HepG2 (cell line): ENCODE measurements around the gene RRBP1. TPM values are rescaled to one million over a fixed set of nuclear protein-coding genes. Genes with fewer than 3 reads are reported as not detected.
A peak's percentile ranks its signal among the peaks of the same experiment; 100 is the strongest.

Experiments used
- ATAC-seq: fragments of 200-7000 bp; cut with Tn5 transposase; 3 replicates; pipeline ENCODE4 v1.9.1; 2020; ENCODE audit warnings: mild to moderate bottlenecking, moderate library complexity
- BruUV-seq: library from RNA; stranded (reverse); fragments of 400-500 nt; replicated peaks from 2 replicates; lab custom pipeline; 2021; lab: Mats Ljungman, UMichigan
- CTCF ChIA-PET: fragments of 300-600 bp; formaldehyde crosslinking; extraction: SDS; loops from one replicate; lab custom pipeline; 2021; ENCODE audit warnings: low total read pairs, inconsistent platforms, low intra/inter-chr PET ratio; lab: Yijun Ruan, JAX
- POLR2A ChIA-PET: fragments of 350-600 bp; sonication (Branson Sonifier 250); formaldehyde crosslinking; loops from one replicate; lab custom pipeline; 2020; ENCODE audit warnings: antibody characterized with exemption, inconsistent platforms; lab: Yijun Ruan, JAX
- DNase-seq: peaks from one replicate; pipeline ENCODE4 v3.0.0-alpha.2; 2015; ENCODE audit warnings: low spot score
- FAIRE-seq: peaks from 3 replicates; lab custom pipeline; 2011; peaks lifted over from hg19 to GRCh38; lab: Jason Lieb, UNC
- H2AFZ ChIP-seq: one replicate; pipeline ENCODE4 v1.6.1; 2011; ENCODE audit warnings: low read length, inconsistent platforms
- H3K27ac ChIP-seq: fragments of 300-600 bp; 3 replicates; pipeline ENCODE4 v1.8.0; 2011; ENCODE audit warnings: mixed run types, mild to moderate bottlenecking, mixed read lengths, low read length, inconsistent platforms; ENCODE audit not compliant: insufficient read depth; ENCODE audit errors: extremely low read length
- H3K27me3 ChIP-seq, 2 experiments: fragments of 200-600 bp in 1 of 2; 2 replicates in 1 of 2; 3 replicates in 1 of 2; pipeline versions ENCODE4 v1.6.0 to v1.8.0; 2011; ENCODE audit warnings: low read length in 2 of 2, mild to moderate bottlenecking in 2 of 2, moderate library complexity in 2 of 2, inconsistent platforms in 1 of 2; ENCODE audit not compliant: insufficient read depth in 2 of 2, control insufficient read depth in 1 of 2
- H3K36me3 ChIP-seq, 2 experiments: fragments of 200-600 bp in 1 of 2; replicated peaks in 1 of 2; 2 replicates in 1 of 2; 3 replicates in 1 of 2; pipeline versions ENCODE4 v1.5.1 to v1.8.0; 2011; ENCODE audit warnings: low read length in 2 of 2, inconsistent platforms in 1 of 2; ENCODE audit not compliant: insufficient read depth in 2 of 2, control insufficient read depth in 1 of 2
- H3K4me1 ChIP-seq: 2 replicates; pipeline ENCODE4 v1.5.1; 2012; ENCODE audit warnings: low read length, inconsistent platforms; ENCODE audit not compliant: insufficient read depth
- H3K4me2 ChIP-seq: 2 replicates; pipeline ENCODE4 v1.6.0; 2011; ENCODE audit warnings: low read depth, low read length, inconsistent platforms
- H3K4me3 ChIP-seq, 3 experiments: fragments of 200-600 bp in 1 of 3; sonication (generic), shearing (Covaris generic) in 1 of 3; replicated peaks in 1 of 3; 2 replicates each; pipeline ENCODE4 v1.5.1; 2011 to 2016; ENCODE audit warnings: low read length in 3 of 3, inconsistent platforms in 2 of 3, low read depth in 2 of 3, mild to moderate bottlenecking in 2 of 3, control low read depth in 1 of 3, mixed read lengths in 1 of 3; ENCODE audit not compliant: insufficient read depth in 1 of 3
- H3K79me2 ChIP-seq: one replicate; pipeline ENCODE4 v1.6.1; 2011; ENCODE audit warnings: low read length, inconsistent platforms; ENCODE audit not compliant: insufficient read depth
- H3K9ac ChIP-seq: 2 replicates; pipeline ENCODE4 v1.6.0; 2011; ENCODE audit warnings: mild to moderate bottlenecking, low read depth, low read length, inconsistent platforms; ENCODE audit not compliant: insufficient read depth
- H3K9me3 ChIP-seq: 2 replicates; pipeline ENCODE4 v1.5.1; 2012; ENCODE audit warnings: mild to moderate bottlenecking, low read length
- H4K20me1 ChIP-seq: 2 replicates; pipeline ENCODE4 v1.6.0; 2011; ENCODE audit warnings: inconsistent platforms, mild to moderate bottlenecking, low read length, moderate library complexity; ENCODE audit not compliant: insufficient read depth
- ARID2 ChIP-seq: sonication (generic); formaldehyde crosslinking; IDR thresholded peaks from 2 replicates; pipeline ENCODE4 v1.8.1; 2022; ENCODE audit warnings: mild to moderate bottlenecking, missing genetic modification reagents, borderline replicate concordance
- CHD2 ChIP-seq: IDR thresholded peaks from 2 replicates; pipeline ENCODE4 v1.6.1; 2011; ENCODE audit warnings: low read depth, low read length, improper control_type of control experiment
- GATA4 ChIP-seq: sonication (generic); IDR thresholded peaks from 2 replicates; pipeline ENCODE4 v1.6.1; 2016; ENCODE audit warnings: antibody characterized with exemption, low read depth, borderline replicate concordance
- IRX3 ChIP-seq: sonication (generic); formaldehyde crosslinking; IDR thresholded peaks from 2 replicates; pipeline ENCODE4 v1.8.1; 2023; ENCODE audit warnings: mild to moderate bottlenecking, low read depth, missing genetic modification reagents, borderline replicate concordance
- KAT8 ChIP-seq: IDR thresholded peaks from 2 replicates; pipeline ENCODE4 v1.6.1; 2016; ENCODE audit warnings: missing genetic modification reagents, missing compliant biosample characterization
- MTF2 ChIP-seq: sonication (generic); formaldehyde crosslinking; IDR thresholded peaks from 2 replicates; pipeline ENCODE4 v1.5.0; 2020; ENCODE audit warnings: missing genetic modification reagents, borderline replicate concordance
- NFKB2 ChIP-seq: sonication (generic); formaldehyde crosslinking; IDR thresholded peaks from 2 replicates; pipeline ENCODE4 v1.4.0; 2020; ENCODE audit warnings: missing genetic modification reagents, borderline replicate concordance
- NFYB ChIP-seq: sonication (generic); formaldehyde crosslinking; IDR thresholded peaks from 2 replicates; pipeline ENCODE4 v1.4.0; 2020; ENCODE audit warnings: missing genetic modification reagents
- SMAD3 ChIP-seq: sonication (generic); formaldehyde crosslinking; IDR thresholded peaks from 2 replicates; pipeline ENCODE4 v1.4.0; 2020; ENCODE audit warnings: missing genetic modification reagents
- ZBTB1 ChIP-seq: sonication (generic); formaldehyde crosslinking; IDR thresholded peaks from 2 replicates; pipeline ENCODE4 v1.4.0; 2020; ENCODE audit warnings: missing genetic modification reagents, borderline replicate concordance
- ZNF138 ChIP-seq: sonication (generic); formaldehyde crosslinking; IDR thresholded peaks from 2 replicates; pipeline ENCODE4 v1.5.0; 2020; ENCODE audit warnings: mild to moderate bottlenecking, low read depth, missing genetic modification reagents
- ZNF777 ChIP-seq: sonication (generic); formaldehyde crosslinking; IDR thresholded peaks from 2 replicates; pipeline ENCODE4 v1.4.0; 2020; ENCODE audit warnings: missing genetic modification reagents
- WGBS: methylation state at CpG from one replicate; pipeline ENCODE4 v1.1.6; 2017; ENCODE audit warnings: low lambda C conversion rate; 5-methylcytosine and 5-hydroxymethylcytosine counted together
- in situ Hi-C: cut with HindIII; loops from 2 replicates; pipeline ENCODE4 v1.10.0; 2017; ENCODE audit warnings: low pct_unique_long_range_greater_than_20kb; ENCODE audit not compliant: extremely low pct_ligation_motif_present
- intact Hi-C: fragments of 100-400 bp; cut with micrococcal nuclease; formaldehyde crosslinking; loops from one replicate; pipeline ENCODE4 v1.10.0; 2022; ENCODE audit not compliant: unreplicated experiment
- polyA plus RNA-seq, 8 experiments: library from polyadenylated mRNA; depleted of rRNA in 3 of 8; stranded (reverse) in 7 of 8; unstranded in 1 of 8; fragments of >200 nt; fragmentation: Illumina TruSeq in 4 of 8; extraction: Trizol in 4 of 8; gene quantifications; 2 replicates each; pipeline versions ENCODE4 v1.2.1 to v1.2.3, GENCODE V29; 2011 to 2016; ENCODE audit warnings: low read depth in 4 of 8, missing spikeins in 1 of 8, mixed read lengths in 1 of 8; ENCODE audit not compliant: insufficient read depth in 1 of 8
- total RNA-seq, 5 experiments: library from RNA; depleted of rRNA; stranded (reverse); fragments of >200 nt; fragmentation: Illumina TruSeq; extraction: Trizol; gene quantifications; 2 replicates each; pipeline ENCODE4 v1.2.3, GENCODE V29; 2016; ENCODE audit warnings: low read depth in 1 of 5
- TF ChIP-seq, protein P1 (sequence below): sonication (generic); formaldehyde crosslinking; IDR thresholded peaks from 2 replicates; pipeline ENCODE4 v1.4.0; 2020; ENCODE audit warnings: missing genetic modification reagents, borderline replicate concordance
- TF ChIP-seq, protein P2 (sequence below): IDR thresholded peaks from 2 replicates; pipeline ENCODE4 v1.6.1; 2016; ENCODE audit warnings: mild to moderate bottlenecking, missing biosample characterization, missing genetic modification reagents

The RRBP1 gene
- total and polyA plus RNA-seq, 2 of the 13 experiments (the other 11 are each of a cell fraction or from before 2014, with no cell fraction given) = 150 to 222 TPM

DNA sequence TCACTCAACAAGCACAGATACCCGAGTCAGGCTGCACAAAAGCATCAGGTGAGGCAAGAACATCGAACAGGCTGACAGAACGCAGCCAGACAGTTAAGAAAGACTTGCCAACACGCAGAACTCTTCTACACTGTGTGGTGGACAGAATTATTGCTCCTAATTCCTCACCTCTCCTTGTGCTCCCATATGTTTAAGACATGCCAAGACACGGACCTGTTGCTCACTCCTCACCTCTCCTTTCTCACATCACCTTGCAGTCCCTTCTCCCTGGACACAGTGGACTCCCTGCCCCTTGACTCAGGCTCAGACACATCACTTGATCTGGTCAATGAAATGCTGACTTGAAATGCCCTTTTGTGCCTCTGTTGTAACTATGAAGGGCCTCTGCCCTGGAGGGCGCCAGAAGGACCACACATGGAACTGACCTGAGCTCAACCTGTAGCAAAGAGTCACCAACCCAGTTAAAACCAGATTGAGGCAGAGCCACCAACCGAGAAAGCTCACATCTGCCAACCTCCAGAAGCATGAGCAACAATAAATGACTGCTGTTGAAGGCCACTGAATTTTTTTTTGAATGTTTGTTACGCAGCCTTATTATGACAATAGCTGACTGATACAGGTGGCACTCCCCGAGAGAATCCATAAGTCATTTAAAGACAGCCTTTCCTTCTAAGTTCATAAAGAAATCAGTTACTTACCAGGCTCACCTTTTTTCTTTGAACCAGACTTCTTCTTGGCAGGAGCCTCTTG, 24.0 kb downstream of the RRBP1 start (continued):
- TF ChIP-seq, protein P1, sequence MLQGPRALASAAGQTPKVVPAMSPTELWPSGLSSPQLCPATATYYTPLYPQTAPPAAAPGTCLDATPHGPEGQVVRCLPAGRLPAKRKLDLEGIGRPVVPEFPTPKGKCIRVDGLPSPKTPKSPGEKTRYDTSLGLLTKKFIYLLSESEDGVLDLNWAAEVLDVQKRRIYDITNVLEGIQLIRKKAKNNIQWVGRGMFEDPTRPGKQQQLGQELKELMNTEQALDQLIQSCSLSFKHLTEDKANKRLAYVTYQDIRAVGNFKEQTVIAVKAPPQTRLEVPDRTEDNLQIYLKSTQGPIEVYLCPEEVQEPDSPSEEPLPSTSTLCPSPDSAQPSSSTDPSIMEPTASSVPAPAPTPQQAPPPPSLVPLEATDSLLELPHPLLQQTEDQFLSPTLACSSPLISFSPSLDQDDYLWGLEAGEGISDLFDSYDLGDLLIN (CRISPR knock-in tag) = no peak
- no peak for TF ChIP-seq ZNF138 (CRISPR knock-in tag)
- TF ChIP-seq, all 625 proteins: peak for 11

DNA sequence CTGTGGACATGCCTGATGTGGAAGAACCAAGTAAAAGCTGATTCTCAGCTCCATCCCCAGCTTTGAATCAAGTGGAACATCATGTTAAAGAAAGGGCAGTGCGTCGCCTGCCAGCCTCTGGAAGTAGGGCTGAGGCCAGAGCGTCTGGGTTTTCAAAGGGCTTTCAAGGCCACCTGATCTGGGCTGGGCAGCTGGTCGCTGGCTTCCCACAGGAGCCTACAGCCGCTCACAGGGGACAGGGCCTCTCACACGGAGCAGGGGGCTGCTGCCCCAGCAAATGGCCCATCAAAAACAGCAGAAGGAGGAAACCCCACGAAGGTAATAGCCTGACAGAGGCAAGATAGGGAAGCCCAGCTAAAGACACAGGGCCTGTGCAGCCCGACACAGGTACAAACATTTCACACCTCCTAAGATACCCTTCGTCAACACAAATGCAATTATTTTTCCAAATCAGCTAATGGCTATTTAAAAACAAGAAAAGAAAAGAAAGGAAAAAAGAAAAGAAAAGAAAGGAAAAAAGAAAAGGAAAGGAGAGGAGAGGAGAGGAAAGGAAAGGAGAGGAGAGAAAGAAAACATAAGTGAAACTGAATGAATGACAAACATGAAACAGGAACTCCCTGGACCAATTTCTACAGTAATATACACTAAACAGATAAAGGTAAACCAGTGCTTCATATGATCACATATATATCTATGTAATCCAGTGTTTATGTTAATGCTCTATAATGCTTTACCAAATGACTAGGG, 24.8 kb downstream of the RRBP1 start:
- Histone ChIP-seq H3K27ac (no peak overlapping the region), H3K79me2 (peaks cover 82% of the 10 kb centered on the region), H2AFZ (no peak overlapping the region), H3K9me3 (no peaks in the 10 kb centered on the region), H3K36me3 (peaks cover 60 to 76% of the 10 kb centered on the region in 2 experiments), H4K20me1 (peaks cover 87% of the 10 kb centered on the region), H3K4me1 (peaks cover 20% of the 10 kb centered on the region), H3K27me3 (no peaks in the 10 kb centered on the region), H3K9ac (no peak overlapping the region), H3K4me2 (no peak overlapping the region), H3K4me3 (no peak overlapping the region)
- in situ Hi-C loops (no loop called here), intact Hi-C loops (loop anchor here (5.0 kb wide), 1 partner anchor 240 kb away; no protein-coding TSS in a partner anchor)
- POLR2A ChIA-PET = interaction anchor here (0.5 to 1.1 kb wide), 2 partner anchors 25 to 310 kb away, joined by 3 to 4 read pairs; partner anchors contain the start of gene RRBP1
- BruUV-seq = no TSS peak
- ATAC-seq (peak; percentile 3; the same call in 1 of the 3 replicates), DNase-seq (no peak), FAIRE-seq (no peak)
- CTCF ChIA-PET = interaction anchor here (2.1 kb wide), 1 partner anchor 241 kb away, joined by 7 read pairs; no protein-coding TSS in a partner anchor
- WGBS = 86% methylated on average over 9 of the region's 9 CpGs
- TF ChIP-seq GATA4 = no peak
- TF ChIP-seq ZBTB1 (CRISPR knock-in tag) = no peak
- no peak for TF ChIP-seq CHD2
- TF ChIP-seq ARID2 (CRISPR knock-in tag) = no peak
- no peak for TF ChIP-seq SMAD3 (CRISPR knock-in tag)
- no peak for TF ChIP-seq IRX3 (CRISPR knock-in tag)
- peak; percentile 19; the same call in 1 of the 2 replicates for TF ChIP-seq NFYB (CRISPR knock-in tag)
- TF ChIP-seq KAT8 = no peak
- no peak for TF ChIP-seq ZNF777 (CRISPR knock-in tag)
- TF ChIP-seq NFKB2 (CRISPR knock-in tag) = no peak
- TF ChIP-seq MTF2 (CRISPR knock-in tag) = no peak
- TF ChIP-seq, protein P2, sequence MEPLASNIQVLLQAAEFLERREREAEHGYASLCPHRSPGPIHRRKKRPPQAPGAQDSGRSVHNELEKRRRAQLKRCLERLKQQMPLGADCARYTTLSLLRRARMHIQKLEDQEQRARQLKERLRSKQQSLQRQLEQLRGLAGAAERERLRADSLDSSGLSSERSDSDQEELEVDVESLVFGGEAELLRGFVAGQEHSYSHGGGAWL (CRISPR knock-in tag) = no peak
